Aorta (tissue), 5 donors: ENCODE results near the gene FRY. TPM values are rescaled to one million over a fixed set of nuclear protein-coding genes. Genes with fewer than 3 reads are reported as not detected.

Experiments
- ATAC-seq: fragments of 200-7000 bp; cut with Tn5 transposase; one replicate; pipeline ENCODE4 v1.9.1; 2022; ENCODE audit warnings: moderate library complexity; ENCODE audit not compliant: low FRiP score
- DNase-seq, 2 donors: peaks; one replicate each; pipeline ENCODE4 v3.0.0-alpha.2; 2020
- H3K27ac ChIP-seq, 2 donors: one replicate each; pipeline ENCODE4 v1.5.1; 2013; ENCODE audit warnings: low read length in 2 of 2, mild to moderate bottlenecking in 2 of 2, moderate library complexity in 2 of 2, control low read depth in 1 of 2, inconsistent platforms in 1 of 2, low read depth in 1 of 2
- H3K27me3 ChIP-seq, 2 donors: one replicate each; pipeline ENCODE4 v1.6.1; 2013; ENCODE audit warnings: control low read depth in 1 of 2, low read length in 1 of 2, mild to moderate bottlenecking in 1 of 2, moderate library complexity in 1 of 2; ENCODE audit not compliant: insufficient read depth in 2 of 2, control insufficient read depth in 1 of 2
- H3K36me3 ChIP-seq, 2 donors: one replicate each; pipeline ENCODE4 v1.6.1; 2013; ENCODE audit warnings: control low read depth in 1 of 2, low read length in 1 of 2, mild to moderate bottlenecking in 1 of 2; ENCODE audit not compliant: insufficient read depth in 2 of 2, control insufficient read depth in 1 of 2
- H3K4me1 ChIP-seq, 2 donors: one replicate each; pipeline ENCODE4 v1.6.1; 2013; ENCODE audit warnings: low read length in 2 of 2, control low read depth in 1 of 2, mild to moderate bottlenecking in 1 of 2, moderate library complexity in 1 of 2; ENCODE audit not compliant: insufficient read depth in 2 of 2, control insufficient read depth in 1 of 2
- H3K4me3 ChIP-seq, 2 donors: one replicate each; pipeline ENCODE4 v1.5.1; 2013; ENCODE audit warnings: low read length in 2 of 2, control low read depth in 1 of 2, mild to moderate bottlenecking in 1 of 2
- H3K9me3 ChIP-seq: one replicate; pipeline ENCODE4 v1.6.1; 2013; ENCODE audit warnings: mild to moderate bottlenecking, low read length; ENCODE audit not compliant: control insufficient read depth
- WGBS, 2 donors: extraction: QIAGEN DNeasy Blood & Tissue Kit; methylation state at CpG; one replicate each; pipeline ENCODE4 v1.1.7; 2013; 5-methylcytosine and 5-hydroxymethylcytosine counted together
- intact Hi-C, 2 donors: fragments of 100-400 bp; cut with DNase I; formaldehyde crosslinking; loops; one replicate each; pipeline versions ENCODE4 v1.14.2 to v1.15.0; 2022
- polyA plus RNA-seq, 2 donors: library from polyadenylated mRNA; stranded (reverse); fragments of 200-250 nt; gene quantifications; one replicate each; pipeline ENCODE4 v1.2.3, GENCODE V29; 2013
- total RNA-seq, 2 donors: library from RNA; stranded (reverse); fragmentation: NEBNext Ultra II Directional; extraction: Animal tissue kit (Norgen Biotek cat#: 25700); gene quantifications; one replicate each; pipeline ENCODE4 v1.2.1, GENCODE V29; 2021
- donor health status: healthy with polysubstance abuse.
- donor health status: Bipolar disorder and iron deficiency.
- donor health status: DM: no; HTN: no; CAD: no.
- donor health status: DM: no; HTN: no; CAD: no.
- donor health status: DM: yes; HTN: yes; CAD: no.

The FRY gene
- total and polyA plus RNA-seq, 4 donors, result 24.8 to 328 (median 95.0) TPM

DNA sequence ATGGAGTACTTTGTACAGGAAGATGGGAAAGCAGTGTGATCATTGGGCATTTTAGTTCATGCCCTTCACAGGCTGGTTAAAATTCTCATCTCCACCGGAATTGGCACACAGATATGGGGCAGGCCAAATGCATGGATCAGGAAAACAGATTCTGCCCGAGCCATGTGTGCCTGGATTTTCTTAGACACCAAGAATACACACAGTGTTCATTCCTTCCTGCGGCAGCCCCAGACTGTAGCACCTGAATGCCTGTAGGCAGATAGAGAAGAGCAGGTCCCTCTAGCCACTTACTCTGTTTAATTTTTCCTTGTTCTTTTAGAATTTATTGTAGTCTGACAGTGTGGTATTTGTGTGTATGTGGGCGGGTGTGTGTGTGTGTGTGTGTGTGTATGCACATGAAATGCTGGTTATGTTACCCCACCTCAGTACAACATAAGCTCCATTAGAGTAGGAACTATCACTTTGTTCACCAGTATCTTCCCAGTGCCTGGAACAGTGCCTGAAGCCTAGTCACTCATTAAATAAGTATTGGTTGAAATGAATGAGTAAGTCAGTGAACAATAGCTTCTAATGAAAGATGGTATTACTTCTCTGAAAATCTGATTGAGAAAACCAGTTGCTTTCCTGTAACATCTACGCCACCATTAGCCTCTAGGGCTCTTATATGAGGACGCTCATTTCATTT lies 41.7 kb downstream of the FRY start:
- ATAC-seq (no peak), DNase-seq (no peak)
- no peaks in the 10 kb centered on the region for H3K9me3 ChIP-seq
- H3K4me1 ChIP-seq, result no peaks in the 10 kb centered on the region
- H3K4me3 ChIP-seq, result no peak overlapping the region
- no peaks in the 10 kb centered on the region for H3K36me3 ChIP-seq
- no peak overlapping the region for H3K27ac ChIP-seq
- 86 to 89% methylated on average over 6 of the region's 6 CpGs for WGBS, 2 donors
- intact Hi-C loops, result no loop called here
- H3K27me3 ChIP-seq, result no peaks in the 10 kb centered on the region

DNA sequence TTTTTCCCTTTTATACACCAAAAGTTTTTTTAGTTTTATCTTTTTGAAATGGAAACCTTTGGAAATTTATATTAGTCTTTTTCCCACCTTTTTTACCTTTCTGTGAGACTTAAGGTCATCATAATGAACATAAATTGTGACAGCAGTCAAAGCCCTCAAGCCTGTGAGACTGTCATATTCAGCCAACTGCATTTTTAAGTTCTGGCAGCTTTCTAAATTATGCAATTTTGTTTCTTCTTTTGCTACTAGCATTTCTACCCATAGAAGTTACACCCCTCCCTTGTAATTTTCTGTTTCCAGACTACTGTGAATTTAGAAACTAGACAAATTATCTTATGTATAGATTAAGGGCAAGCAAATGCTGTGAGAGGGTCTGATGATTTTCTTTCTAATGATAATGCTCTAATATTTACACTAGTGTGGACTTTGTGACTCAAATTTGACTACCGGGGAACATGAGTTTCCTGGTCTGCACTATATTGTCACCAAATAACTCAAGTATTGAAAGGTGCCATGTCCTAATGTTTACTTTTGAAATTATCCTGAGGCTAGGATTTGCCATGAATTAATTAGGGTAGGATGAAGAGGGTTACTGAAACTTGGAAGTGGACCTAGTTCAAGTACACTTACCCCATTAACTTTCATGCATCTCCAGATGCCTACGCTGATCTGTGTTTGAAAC lies 43.7 kb downstream of the FRY start:
- no peak overlapping the region for H3K4me3 ChIP-seq
- no peak for ATAC-seq
- intact Hi-C loops, result no loop called here

DNA sequence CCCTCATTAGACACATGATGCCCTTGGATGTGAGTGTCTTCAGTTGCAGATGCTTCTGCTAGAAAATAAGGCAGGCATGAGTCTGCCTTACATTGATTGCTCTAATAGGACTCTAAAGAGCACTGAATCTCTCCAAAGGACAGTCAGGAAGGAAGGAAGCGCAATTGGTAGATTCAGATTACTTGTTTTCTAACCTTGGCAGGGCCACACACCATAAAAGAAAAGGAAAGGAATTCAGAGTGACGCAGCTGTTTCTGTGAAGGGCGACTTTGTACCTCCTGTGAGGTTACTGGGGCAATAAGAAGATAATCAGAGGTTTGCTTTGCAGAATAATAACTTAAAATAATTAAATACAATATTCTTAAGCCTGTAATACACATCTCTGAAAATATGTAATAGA lies 48.0 kb downstream of the FRY start:
- Histone ChIP-seq H3K27me3 (no peaks in the 10 kb centered on the region), H3K4me1 (peaks cover 0 to 9% of the 10 kb centered on the region in 2 donors), H3K4me3 (no peak overlapping the region), H3K27ac (no peak overlapping the region), H3K9me3 (no peaks in the 10 kb centered on the region), H3K36me3 (peaks cover 2 to 3% of the 10 kb centered on the region in 2 donors)
- DNase-seq (no peak), ATAC-seq (no peak)
- intact Hi-C loops, result no loop called here
- 87 to 88% methylated on average over 3 of the region's 3 CpGs for WGBS, 2 donors

More for the DNA sequence above, 43.7 kb downstream of the FRY start:
- Histone ChIP-seq H3K9me3 (no peaks in the 10 kb centered on the region), H3K27ac (no peak overlapping the region), H3K4me1 (peaks cover 0 to 2% of the 10 kb centered on the region in 2 donors), H3K27me3 (no peaks in the 10 kb centered on the region), H3K36me3 (peaks cover 0 to 2% of the 10 kb centered on the region in 2 donors)
- no peak for DNase-seq
- 92% methylated on average over 2 of the region's 2 CpGs for WGBS, 2 donors

DNA sequence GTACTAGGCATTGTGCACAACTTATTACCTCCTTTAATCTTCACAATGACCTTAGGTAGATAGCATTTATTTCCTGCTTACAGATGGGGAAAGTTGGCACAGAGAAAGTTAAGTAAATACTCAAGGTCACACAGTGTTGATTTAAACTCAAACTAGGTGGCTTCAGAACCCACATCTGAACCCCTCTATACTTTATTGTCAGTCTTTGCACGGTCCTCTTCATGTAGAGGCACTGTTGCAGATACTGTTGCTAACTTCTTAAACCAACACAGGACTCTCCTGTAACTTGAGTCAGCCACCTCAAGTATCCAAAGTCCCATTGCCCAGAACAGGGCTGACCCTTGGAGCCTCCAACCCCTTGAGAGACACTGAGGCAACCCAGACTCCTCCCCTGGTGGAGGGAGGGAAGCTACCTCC lies 48.8 kb downstream of the FRY start:
- H3K36me3 ChIP-seq, result peaks cover 2 to 3% of the 10 kb centered on the region in 2 donors
- peak overlapping the region in 1 of 2 donors; percentile 25 for H3K27ac ChIP-seq
- H3K4me1 ChIP-seq, result peaks cover 0 to 9% of the 10 kb centered on the region in 2 donors
- intact Hi-C loops, result no loop called here
- WGBS, 2 donors, result 48 to 71% methylated on average over 1 of the region's 1 CpG
- H3K4me3 ChIP-seq, result no peak overlapping the region
- no peaks in the 10 kb centered on the region for H3K9me3 ChIP-seq
- ATAC-seq (no peak), DNase-seq (no peak)
- H3K27me3 ChIP-seq, result no peaks in the 10 kb centered on the region

DNA sequence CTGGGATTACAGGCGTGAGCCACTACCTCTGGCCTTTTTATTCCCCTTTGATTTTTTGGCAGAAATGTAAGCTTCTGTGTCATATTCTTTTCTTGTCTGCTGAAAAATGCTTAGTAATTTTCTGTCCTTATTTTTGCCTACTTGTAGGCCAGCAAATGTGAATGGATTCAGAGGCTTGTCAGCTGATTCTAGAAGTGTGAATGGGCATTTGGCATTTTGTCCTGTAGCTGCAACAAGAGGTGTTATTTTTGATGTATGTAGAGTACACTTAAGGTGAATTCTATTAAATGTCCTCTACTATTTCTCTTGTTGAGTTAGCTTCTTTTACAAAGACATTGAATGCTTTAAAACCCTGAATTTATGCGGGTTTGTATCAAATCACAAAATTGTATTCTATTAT lies 50.0 kb downstream of the FRY start:
- H3K4me1 ChIP-seq, result peaks cover 1 to 9% of the 10 kb centered on the region in 2 donors
- no peaks in the 10 kb centered on the region for H3K9me3 ChIP-seq
- no peaks in the 10 kb centered on the region for H3K27me3 ChIP-seq
- intact Hi-C loops, result no loop called here
- H3K27ac ChIP-seq, result no peak overlapping the region
- ATAC-seq (no peak), DNase-seq (no peak)
- H3K4me3 ChIP-seq, result no peak overlapping the region
- WGBS, 2 donors, result 88 to 90% methylated on average over 2 of the region's 2 CpGs
- H3K36me3 ChIP-seq, result peaks cover 3% of the 10 kb centered on the region in 2 donors

DNA sequence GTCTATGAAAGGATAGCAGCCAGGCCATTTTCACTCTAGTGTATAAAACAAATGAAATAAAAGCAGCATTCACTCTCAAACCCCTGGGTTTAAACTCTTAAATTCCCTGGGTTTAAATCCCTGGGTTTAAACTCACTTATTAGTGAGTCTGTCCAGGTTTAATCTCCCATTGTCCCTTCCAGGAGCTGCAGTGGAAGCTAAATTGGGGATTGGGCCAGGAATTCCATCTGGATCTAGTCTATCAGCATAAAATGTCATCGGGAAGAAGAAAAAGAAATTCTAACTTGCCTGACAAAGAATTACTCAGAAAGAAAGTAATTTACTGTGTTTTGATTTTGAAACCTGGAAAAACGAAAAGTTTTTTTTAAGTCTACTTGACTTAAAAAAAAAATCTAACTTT lies 54.8 kb downstream of the FRY start:
- intact Hi-C loops, result loop anchor here in 1 of 2 donors (5.0 kb wide), 1 partner anchor 39 kb away; no protein-coding TSS in a partner anchor
- no peak for DNase-seq
- no peak overlapping the region for H3K27ac ChIP-seq
- H3K27me3 ChIP-seq, result no peaks in the 10 kb centered on the region
- H3K4me3 ChIP-seq, result no peak overlapping the region
- ATAC-seq, result no peak
- no peaks in the 10 kb centered on the region for H3K9me3 ChIP-seq
- 30 to 42% methylated on average over 2 of the region's 2 CpGs for WGBS, 2 donors
- peaks cover 3 to 4% of the 10 kb centered on the region in 2 donors for H3K4me1 ChIP-seq
- H3K36me3 ChIP-seq, result peaks cover 0 to 2% of the 10 kb centered on the region in 2 donors

DNA sequence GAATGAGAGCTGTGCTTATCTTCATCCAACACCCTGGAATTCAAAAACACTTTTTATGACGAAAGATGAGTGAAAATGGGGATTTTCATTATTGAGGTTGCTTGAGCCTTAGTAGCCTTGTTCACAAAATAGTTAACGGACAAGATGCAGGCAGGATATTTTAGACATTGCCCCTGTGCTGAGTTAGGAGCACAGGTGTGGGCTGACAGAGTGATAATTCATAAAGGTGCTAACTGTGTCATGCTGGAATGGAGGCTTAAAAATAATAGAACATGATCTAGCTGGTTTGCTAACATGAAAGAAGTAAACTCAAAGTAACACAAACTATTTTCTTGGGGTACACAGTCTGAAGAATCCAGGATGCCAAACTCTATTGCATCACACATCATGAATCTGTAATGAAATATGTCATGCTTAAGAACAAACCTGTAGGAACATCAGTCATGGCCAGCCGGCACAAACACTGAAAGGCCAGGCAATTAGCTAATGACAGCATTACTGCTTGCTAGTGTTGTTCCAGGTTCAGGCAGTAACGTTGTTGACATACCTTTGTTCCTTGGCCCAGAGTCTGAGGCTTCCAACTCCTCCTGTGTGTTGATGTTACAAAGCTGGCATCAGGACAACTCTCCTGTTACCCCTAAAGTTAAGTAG lies 55.3 kb downstream of the FRY start:
- no peaks in the 10 kb centered on the region for H3K9me3 ChIP-seq
- peaks cover 0 to 3% of the 10 kb centered on the region in 2 donors for H3K4me1 ChIP-seq
- H3K27me3 ChIP-seq, result no peaks in the 10 kb centered on the region
- no peak overlapping the region for H3K27ac ChIP-seq
- DNase-seq, result no peak
- H3K36me3 ChIP-seq, result peaks cover 0 to 2% of the 10 kb centered on the region in 2 donors
- no peak overlapping the region for H3K4me3 ChIP-seq
- 77 to 78% methylated on average over 4 of the region's 4 CpGs for WGBS, 2 donors
- intact Hi-C loops, result loop anchor here in 1 of 2 donors (5.0 kb wide), 1 partner anchor 40 kb away; no protein-coding TSS in a partner anchor
- no peak for ATAC-seq

DNA sequence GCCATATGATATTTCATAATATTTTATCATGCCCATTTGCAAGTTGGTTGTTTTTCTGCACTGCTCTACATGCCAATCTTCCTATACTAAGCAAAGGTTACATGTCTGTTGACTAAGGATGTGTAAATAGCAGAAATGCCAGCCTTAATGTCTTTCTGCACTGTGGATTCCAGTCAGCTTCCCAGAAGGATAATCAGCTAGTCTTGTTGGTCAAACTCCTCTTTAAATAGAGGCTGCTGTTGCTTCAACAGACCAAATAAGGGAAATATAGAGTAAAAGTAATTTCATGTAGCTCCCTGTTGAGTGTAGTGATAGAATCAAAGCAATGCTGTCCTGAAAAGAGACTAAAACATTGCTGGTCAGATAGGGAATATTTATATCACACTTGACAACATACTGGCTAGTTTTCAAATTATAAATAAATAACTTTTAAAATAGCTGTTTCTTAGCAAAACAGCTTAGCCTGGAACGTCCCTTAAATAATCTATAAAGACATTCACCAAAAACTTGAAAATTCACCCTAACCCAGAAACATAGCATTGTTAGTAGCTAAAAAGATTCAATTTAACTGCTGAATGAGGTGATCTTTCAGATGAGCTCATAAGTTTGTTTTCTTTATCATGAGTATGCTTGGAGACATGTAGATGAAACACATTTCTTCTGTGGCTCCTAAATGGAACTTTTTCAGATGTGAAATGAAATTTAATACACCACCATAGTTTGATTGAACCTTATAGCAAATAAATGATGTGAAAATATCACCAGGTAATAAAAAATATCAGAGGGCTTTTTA lies 56.6 kb downstream of the FRY start:
- no peaks in the 10 kb centered on the region for H3K9me3 ChIP-seq
- peaks cover 0 to 2% of the 10 kb centered on the region in 2 donors for H3K36me3 ChIP-seq
- DNase-seq, result no peak
- H3K27me3 ChIP-seq, result no peaks in the 10 kb centered on the region
- H3K27ac ChIP-seq, result no peak overlapping the region
- H3K4me3 ChIP-seq, result no peak overlapping the region
- peaks cover 0 to 3% of the 10 kb centered on the region in 2 donors for H3K4me1 ChIP-seq
- intact Hi-C loops, result loop anchor here in 1 of 2 donors (5.0 kb wide), 1 partner anchor 41 kb away; no protein-coding TSS in a partner anchor
- no peak for ATAC-seq
- WGBS, 2 donors, result 0 to 21% methylated on average over 1 of the region's 1 CpG
